ENCODE measurements around the gene INKA1. TPM values are rescaled to one million over a fixed set of nuclear protein-coding genes. Genes with fewer than 3 reads are reported as not detected.

INKA1 gene
- polyA plus RNA-seq, 1 experiment: 1.9 TPM

DNA sequence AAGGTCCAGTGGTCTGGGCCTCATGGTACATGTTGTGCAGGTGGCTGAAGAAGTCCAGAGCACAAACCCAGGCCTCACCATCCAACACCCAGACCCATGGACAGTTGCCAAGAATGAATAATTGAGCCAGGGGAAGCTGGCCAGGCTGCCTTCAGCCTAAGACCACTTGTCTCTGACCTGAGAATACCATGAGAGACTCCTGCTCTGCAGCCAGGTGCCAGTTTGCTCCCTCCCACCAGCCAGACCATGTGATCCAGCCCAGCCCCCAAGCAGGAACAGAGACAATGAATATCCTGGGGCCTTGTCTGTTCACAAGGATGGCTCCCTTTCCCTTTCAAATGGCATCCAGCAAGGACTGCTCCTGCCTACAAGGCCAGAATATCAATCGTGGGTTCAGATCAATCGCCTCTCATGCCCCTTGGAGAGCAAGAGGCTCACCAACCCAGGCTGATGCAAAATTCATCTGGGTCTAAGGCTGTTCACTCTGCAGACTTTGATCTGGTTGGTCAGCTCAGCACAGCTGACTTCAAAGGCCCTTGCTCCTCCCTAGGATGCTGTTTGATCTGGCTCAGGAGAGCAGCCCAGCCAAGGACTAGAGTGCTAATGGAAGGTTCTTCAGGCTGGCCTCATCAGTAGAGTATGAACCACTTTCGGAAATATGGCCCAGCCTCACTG, 39.9 kb downstream of the INKA1 start:
- Histone ChIP-seq H3K4me3 (ENCODE audit: low read depth, low read length) (no peak overlapping the region), H3K9me3 (ENCODE audit: control insufficient read depth, insufficient read depth, low read length) (no peaks in the 10 kb centered on the region), H3K27ac (ENCODE audit: low read depth, low read length) (no peak overlapping the region), H3K27me3 (ENCODE audit: control insufficient read depth, insufficient read depth, low read length) (no peaks in the 10 kb centered on the region)
- no peak for TF ChIP-seq CTCF (IDR thresholded peaks at IDR 0.05; ENCODE audit: low read depth, low read length)
- DNase-seq (ENCODE audit: low read depth, low spot score): no peak
- ChIA-PET POLR2A (no interaction called here), CTCF (no interaction called here)

- H3K27ac ChIP-seq (ENCODE audit: low read depth, low read length): no peak overlapping the region
Observed at GRCh38 chr3:49844464-49845183, 41.6 kb downstream of the INKA1 start.

DNA sequence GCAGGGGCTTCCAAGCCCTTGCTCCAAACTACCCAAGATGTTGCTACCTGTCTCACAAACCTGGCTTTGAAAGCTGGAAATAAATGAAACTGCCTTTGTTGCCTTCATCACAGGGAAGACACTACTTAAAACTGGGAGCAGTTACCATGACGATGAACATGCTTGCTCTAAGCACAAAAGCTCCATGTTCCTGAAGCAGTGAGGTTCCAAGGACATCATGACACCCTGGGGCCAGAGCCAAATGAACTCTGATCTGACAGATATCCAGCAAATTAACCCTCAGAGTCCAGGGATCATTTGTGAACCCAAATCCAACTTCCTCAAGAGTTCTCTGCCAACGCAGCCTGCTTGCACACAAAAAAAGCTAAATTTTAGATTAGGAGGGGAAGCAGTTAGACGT, 42.6 kb downstream of the INKA1 start:
- no peak for DNase-seq (ENCODE audit: low read depth, low spot score)
- ChIA-PET POLR2A (no interaction called here), CTCF (interaction anchor here (0.5 to 0.6 kb wide), 2 partner anchors 9 to 102 kb away, joined by 3 to 7 read pairs; no protein-coding TSS in a partner anchor)
- TF ChIP-seq CTCF (IDR thresholded peaks at IDR 0.05; ENCODE audit: low read depth, low read length): no peak
- no peaks in the 10 kb centered on the region for H3K27me3 ChIP-seq (ENCODE audit: control insufficient read depth, insufficient read depth, low read length)
- no peak overlapping the region for H3K4me3 ChIP-seq (ENCODE audit: low read depth, low read length)
- H3K9me3 ChIP-seq (ENCODE audit: control insufficient read depth, insufficient read depth, low read length): no peaks in the 10 kb centered on the region
- no peak overlapping the region for H3K27ac ChIP-seq (ENCODE audit: low read depth, low read length)

More at GRCh38 chr3:49844464-49845183, 41.6 kb downstream of the INKA1 start:
- TF ChIP-seq CTCF (IDR thresholded peaks at IDR 0.05; ENCODE audit: low read depth, low read length): no peak
- H3K27me3 ChIP-seq (ENCODE audit: control insufficient read depth, insufficient read depth, low read length): no peaks in the 10 kb centered on the region
- DNase-seq (ENCODE audit: low read depth, low spot score): no peak
- H3K9me3 ChIP-seq (ENCODE audit: control insufficient read depth, insufficient read depth, low read length): no peaks in the 10 kb centered on the region
- POLR2A ChIA-PET: no interaction called here
- CTCF ChIA-PET: no interaction called here
- H3K4me3 ChIP-seq (ENCODE audit: low read depth, low read length): no peak overlapping the region

Small RNAs within 50 kb of the gene (small RNA-seq; reads per million reads assigned to genes)
- not detected for gene COX6CP14 (ENCODE audit: insufficient read length, low read depth)

Other genes with a start within 250 kb of the INKA1 start
- 0.01 TPM in 1 of 2 replicates, not detected in the other for gene BSN, start 248.8 kb upstream of the INKA1 start, polyA plus RNA-seq (2011; rRNA removed)
- gene APEH, start 128.9 kb upstream of the INKA1 start, polyA plus RNA-seq (2011; rRNA removed): 85.3 and 108 TPM in 2 replicates
- gene MST1, start 113.8 kb upstream of the INKA1 start, polyA plus RNA-seq (2011; rRNA removed): 6.4 and 6.5 TPM in 2 replicates
- 22.9 and 33.3 TPM in 2 replicates for gene RNF123, start 113.7 kb upstream of the INKA1 start, polyA plus RNA-seq (2011; rRNA removed)
- gene AMIGO3, start 83.6 kb upstream of the INKA1 start, polyA plus RNA-seq (2011; rRNA removed): 0.11 TPM in 1 of 2 replicates, not detected in the other
- 13.9 and 15.7 TPM in 2 replicates for gene GMPPB, start 79.3 kb upstream of the INKA1 start, polyA plus RNA-seq (2011; rRNA removed)
- gene IP6K1, start 16.7 kb upstream of the INKA1 start, polyA plus RNA-seq (2011; rRNA removed): 40.4 and 53.5 TPM in 2 replicates
- gene CDHR4, start 3.4 kb upstream of the INKA1 start, polyA plus RNA-seq (2011; rRNA removed): 0.09 TPM in 1 of 2 replicates, not detected in the other
- 34.0 and 43.6 TPM in 2 replicates for gene UBA7, start 10.7 kb downstream of the INKA1 start, polyA plus RNA-seq (2011; rRNA removed)
- gene TRAIP, start 53.3 kb downstream of the INKA1 start, polyA plus RNA-seq (2011; rRNA removed): 1.7 and 2.3 TPM in 2 replicates
- gene CAMKV, start 66.6 kb downstream of the INKA1 start, polyA plus RNA-seq (2011; rRNA removed): not detected in 2 replicates
- gene MST1R, start 100.6 kb downstream of the INKA1 start, polyA plus RNA-seq (2011; rRNA removed): 0.10 and 0.41 TPM in 2 replicates
- 7.1 and 8.1 TPM in 2 replicates for gene MON1A, start 126.5 kb downstream of the INKA1 start, polyA plus RNA-seq (2011; rRNA removed)
- 48.4 and 62.8 TPM in 2 replicates for gene RBM6, start 136.9 kb downstream of the INKA1 start, polyA plus RNA-seq (2011; rRNA removed)